HG02981 (cell line): ENCODE results near the gene NAV2.
A peak's percentile ranks its signal among the peaks of the same experiment; 100 is the strongest.
"Not testable (repeated sequence)": the region's sequence is repeated elsewhere in the genome, so short reads cannot be mapped to it uniquely, and the experiment has no call there.

Experiments
- ATAC-seq: cut with Tn5 transposase; IDR thresholded peaks from one replicate; pipeline ENCODE4 v1.9.1; 2021; ENCODE audit warnings: mild to moderate bottlenecking, moderate library complexity; ENCODE audit not compliant: unreplicated experiment

Gene NAV2

DNA sequence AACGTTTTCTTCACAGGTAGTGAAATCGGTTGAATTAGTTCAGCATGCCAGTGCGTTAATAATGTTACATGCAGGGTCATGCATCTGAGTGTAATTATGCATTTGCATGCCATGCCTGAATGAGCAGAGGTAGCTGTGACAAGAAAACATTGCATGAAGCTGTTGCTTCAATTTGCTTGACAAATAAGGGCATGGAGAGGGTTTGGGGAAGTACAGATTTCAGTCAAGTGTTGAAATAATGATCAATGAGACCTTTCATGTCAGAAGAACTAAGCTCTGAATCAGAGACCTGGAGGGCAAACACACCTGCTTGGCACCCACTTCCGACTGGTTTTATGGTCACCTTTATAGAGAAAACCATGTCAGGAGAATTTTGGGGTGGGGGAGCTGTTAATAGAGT lies 226.2 kb downstream of the NAV2 start:
- peak; percentile 34 for ATAC-seq

DNA sequence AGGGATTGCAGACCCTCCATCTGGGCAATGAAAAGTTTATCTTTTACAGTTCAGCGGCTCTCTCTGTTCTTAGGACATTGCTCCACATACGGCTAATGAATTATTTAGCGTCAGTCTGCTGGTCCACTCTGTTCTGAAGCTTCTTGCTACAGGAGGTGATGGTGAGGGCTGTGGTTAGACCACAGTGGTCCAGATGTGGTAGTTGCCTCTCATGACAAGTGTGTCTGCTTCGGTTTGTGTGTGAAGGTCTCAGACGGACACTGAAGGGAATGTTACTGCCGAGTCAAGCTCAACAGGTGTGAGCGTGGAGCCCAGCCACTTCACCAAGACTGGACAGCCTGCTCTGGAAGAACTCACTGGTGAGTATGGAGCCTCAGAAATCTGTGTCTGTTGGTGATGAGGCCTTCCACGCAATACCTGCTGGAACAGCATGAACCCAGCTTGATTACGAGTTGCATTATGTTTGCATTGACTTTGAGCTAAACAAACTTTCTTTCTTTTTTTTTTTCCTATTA lies 226.8 kb downstream of the NAV2 start:
- peak; percentile 39 for ATAC-seq

DNA sequence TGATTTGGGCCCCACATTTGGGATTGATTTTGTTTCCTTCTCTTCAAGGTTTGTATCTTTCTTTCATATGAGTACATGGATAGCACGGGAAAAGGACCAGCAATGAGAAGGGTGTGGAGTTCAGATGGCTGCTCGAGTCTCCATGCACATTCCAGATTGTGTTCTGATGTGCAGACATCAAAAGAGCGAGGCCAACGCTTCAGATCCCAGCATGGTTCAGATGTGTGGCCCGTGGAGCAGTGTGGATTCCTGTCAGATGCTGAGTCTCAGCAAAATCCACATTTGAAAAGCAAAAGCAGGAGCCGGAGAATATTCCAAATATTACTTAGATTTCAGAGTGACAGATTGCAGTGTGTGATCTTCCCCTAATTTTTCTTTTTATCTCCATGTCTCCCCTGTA lies 228.2 kb downstream of the NAV2 start:
- no peak for ATAC-seq

DNA sequence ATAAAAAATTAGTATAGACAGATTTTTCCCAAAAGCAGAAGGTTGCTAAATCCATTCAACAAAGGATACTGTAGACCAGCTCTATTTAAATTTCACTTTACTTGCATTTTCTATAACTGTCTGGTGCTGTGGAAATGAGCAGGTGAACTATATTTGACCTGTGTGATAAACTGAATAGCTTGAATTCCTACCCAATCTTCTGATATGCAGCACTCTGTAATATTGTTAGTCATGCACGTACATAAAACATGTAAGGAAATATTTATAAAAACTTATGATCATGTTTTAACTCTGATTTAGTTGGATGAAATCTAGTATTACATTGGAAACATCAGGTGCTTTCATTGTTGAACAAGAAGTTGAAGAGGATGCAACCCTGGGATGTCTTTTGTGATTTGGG lies 234.0 kb downstream of the NAV2 start:
- ATAC-seq: no peak

DNA sequence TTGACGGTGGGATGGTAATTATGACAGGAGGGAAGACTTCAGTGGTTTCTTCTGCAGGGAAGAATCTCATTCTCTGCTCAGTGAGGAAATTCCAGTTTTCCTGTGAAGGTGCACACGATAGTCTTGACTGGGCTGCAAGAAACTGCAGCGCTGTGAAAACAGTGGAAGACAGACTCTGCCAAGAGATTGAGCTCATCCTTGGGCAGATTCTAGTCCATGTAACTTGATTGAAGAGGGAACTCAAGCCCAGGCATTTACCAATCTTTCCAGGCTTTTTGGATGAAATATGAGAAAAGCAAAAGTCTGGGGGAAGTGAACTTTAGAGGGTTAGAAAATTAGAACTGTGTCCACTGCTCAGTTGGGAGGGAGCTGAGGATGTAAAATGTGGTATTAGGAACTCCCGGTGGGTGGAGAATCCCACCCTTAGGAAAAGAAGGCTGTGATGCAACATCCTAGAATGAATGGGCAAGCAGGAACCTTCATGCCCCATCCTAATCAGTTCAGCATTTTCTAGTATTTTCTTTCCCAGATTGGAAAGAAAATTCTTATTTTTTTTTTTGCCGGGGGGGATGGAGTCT lies 235.0 kb downstream of the NAV2 start:
- ATAC-seq: no peak

GRCh38 chr11:19949606-19950005 lies 237.0 kb downstream of the NAV2 start:
- no peak for ATAC-seq

GRCh38 chr11:19951558-19952115 lies 239.0 kb downstream of the NAV2 start:
- peak; percentile 95 for ATAC-seq

DNA sequence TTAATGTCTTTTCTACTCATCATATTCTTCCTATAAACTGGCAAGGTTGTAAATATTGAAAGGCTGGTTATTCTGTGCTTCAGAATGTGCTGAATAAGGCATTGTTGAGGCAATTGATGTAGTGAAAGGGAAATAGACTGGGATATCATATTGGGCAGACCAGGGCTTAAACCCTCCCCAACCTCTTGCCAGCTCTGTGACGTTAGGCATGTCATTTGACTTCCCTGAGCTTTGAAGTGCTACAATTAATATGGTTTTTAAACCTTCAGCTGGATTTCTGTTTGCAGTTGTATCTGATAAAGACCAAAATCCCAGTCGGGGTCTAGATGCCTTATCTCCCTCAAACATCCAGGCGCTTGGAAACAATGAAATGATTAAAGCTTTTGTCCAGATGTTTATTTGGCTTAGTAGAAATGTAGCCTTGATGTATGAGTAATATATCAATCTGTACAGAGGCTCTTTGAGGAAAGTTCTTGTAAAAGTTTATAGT lies 239.5 kb downstream of the NAV2 start:
- no peak for ATAC-seq

DNA sequence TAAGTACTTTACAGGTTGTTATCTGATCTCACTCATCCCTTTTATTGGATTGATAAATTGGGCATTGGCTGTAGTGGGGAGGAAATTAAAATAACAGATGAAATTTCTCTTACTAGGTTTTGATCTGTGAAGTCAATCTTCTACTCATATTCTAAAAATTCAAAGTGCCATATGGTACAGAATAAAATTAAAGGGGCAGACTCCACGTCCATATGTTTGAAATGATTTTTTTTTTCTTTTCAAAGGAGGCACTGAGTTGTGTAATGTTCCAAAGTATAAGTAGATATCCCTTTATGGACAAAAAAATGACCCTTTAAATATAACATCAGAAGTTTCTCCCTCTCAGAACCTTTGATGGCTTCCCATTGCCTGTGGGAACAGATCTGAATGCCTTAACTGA lies 240.3 kb downstream of the NAV2 start:
- ATAC-seq: no peak

GRCh38 chr11:19953336-19953735 lies 240.7 kb downstream of the NAV2 start:
- ATAC-seq: no peak

DNA sequence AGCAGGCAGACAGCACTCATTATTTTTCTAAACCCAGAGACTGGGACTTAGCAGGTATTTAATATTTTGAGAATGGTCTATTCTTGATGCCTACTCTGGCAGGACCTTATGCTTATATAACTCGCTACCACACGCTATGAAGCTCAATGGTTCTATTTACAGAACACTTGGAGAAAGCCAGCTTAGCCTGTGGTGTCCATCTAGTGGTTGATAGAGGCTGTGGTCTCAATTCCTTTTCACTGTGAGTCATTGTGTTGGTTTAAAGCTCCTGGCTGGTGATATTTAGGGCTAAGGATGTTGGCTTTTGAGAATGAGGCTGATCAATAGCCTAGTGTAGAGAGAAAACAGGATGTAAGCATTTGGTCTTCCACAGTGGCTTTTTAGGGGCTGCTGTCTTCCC lies 241.3 kb downstream of the NAV2 start:
- no peak for ATAC-seq

DNA sequence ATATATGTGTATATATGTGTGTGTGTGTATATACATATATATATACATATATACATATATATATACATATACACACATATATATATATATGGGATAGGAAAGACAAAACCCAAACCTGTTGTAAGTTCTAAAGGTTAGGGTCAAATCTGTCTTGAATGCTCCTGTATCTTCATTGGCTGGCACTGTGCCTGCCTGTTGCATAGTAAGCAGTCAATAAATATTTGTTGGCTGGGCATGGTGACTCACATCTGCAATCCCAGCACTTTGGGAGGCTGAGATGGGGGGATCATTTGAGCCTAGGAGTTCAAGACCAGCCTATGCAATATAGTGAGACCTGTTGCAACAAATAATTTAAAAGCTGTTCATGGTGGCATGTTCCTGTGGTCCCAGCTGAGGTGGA lies 242.3 kb downstream of the NAV2 start:
- ATAC-seq: no peak

GRCh38 chr11:19955660-19956059 lies 243.0 kb downstream of the NAV2 start:
- ATAC-seq: no peak

DNA sequence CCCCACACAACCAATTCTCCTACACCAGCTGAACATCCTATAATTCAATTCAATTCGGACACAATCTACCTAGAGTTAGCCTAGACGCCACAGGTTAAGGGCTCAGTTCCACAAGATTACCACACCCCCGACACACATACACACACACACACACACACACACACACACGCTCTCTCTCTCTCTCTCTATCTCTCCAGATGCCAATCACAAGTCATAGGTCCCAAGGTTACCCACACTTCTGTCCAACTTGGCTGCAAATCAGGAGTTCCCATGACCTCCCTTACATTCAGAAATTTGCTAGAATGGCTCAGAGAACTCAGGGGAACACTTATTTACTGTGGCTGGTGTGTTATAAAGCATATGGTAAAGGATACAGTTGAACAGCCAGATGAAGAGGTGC lies 243.6 kb downstream of the NAV2 start:
- no peak for ATAC-seq

- ATAC-seq: no peak
Observed at GRCh38 chr11:19957294-19957943, 244.8 kb downstream of the NAV2 start.

DNA sequence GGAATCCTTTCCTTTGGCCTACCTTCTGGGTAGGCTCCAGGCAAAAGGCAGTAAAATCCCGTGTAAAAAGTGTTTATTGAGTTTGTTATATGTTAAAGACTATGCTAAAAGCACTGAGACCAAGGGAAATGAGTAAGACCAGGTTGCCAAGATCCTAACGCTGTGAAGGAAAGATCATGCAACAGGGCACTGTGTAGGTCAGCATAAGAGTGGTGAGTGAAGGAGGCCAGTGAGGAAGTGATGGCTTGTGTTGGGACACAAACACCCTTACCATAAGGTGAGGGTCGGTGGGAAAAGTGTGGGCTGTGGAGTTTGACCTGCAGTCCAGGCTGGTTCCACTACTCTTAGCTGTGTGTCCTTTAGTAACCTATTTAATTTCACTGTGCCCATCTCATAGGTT lies 245.6 kb downstream of the NAV2 start:
- no peak for ATAC-seq

- ATAC-seq: no peak
Observed at GRCh38 chr11:19959210-19959609, 246.6 kb downstream of the NAV2 start.

DNA sequence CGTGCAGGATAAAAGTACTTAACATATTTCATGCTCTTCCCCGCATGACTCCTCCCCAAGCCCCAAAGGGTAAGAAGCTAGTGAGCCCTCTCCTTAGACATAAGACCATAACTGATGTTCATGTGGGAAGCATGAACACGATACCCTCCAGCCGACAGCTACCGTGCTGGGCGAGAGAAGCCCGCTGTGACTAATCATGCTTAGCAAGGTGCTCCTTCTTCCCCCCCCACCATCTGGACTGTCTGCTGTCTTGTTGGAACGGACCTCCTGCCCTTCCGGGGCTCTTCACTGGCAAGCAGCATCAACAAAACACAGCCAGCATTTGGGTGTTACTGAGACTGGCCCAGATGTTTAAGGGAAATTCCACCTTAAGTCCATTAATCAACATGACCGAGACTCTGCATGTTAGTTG lies 247.0 kb downstream of the NAV2 start:
- ATAC-seq: no peak

GRCh38 chr11:19960410-19960809 lies 247.8 kb downstream of the NAV2 start:
- not testable (repeated sequence) for ATAC-seq

DNA sequence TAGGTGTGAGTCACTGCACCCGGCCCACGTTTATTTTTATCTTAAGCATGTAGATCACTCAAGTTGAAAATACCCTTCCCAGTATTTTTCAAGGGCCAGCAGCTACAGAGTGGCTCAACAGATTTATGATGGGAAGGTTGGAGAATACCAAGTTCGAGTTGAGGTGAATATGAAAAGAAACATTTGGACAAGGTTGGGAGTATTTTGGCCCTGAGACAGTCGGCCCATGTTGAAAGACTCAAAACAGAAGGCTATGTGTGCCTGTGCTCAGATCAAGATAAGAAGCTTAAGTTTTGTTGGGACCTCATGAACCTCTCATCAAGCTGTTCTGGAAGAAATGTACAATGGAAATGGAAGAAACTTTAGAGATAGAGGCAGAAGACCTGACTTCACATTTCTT lies 248.6 kb downstream of the NAV2 start:
- ATAC-seq: no peak

GRCh38 chr11:19962053-19962800 lies 249.6 kb downstream of the NAV2 start:
- ATAC-seq: no peak

GRCh38 chr11:19962801-19963175 lies 250.2 kb downstream of the NAV2 start:
- no peak for ATAC-seq
